ENCODE measurements around the gene SLC39A1. TPM values are rescaled to one million over a fixed set of nuclear protein-coding genes. Genes with fewer than 3 reads are reported as not detected.
"Not testable (repeated sequence)": the region's sequence is repeated elsewhere in the genome, so short reads cannot be mapped to it uniquely, and the experiment has no call there.

Gene SLC39A1
- total RNA-seq: 10 to 100 TPM; 14.7 to 14.9 TPM
- polyA plus RNA-seq: 10 to 100 TPM; 29.5 to 35.2 (median 32.6) TPM
- 0.59 to 2.5 (median 0.90) reads per million in 6 experiments for total RNA-seq

GRCh38 chr1:153963030-153963849, at the start of gene SLC39A1:
Gene SLC39A1 (minus strand): TSS chr1:153963537. CDS start chr1:153962715, 822 bp downstream.
- DNase-seq: peak; percentile 86 to 96 (median 88)
- H3K27me3 Mint-ChIP-seq: no peaks in the 10 kb centered on the region
- H3K4me1 Mint-ChIP-seq: peaks cover 34 to 76% (median 66%) of the 10 kb centered on the region in 4 donors
- ATAC-seq: peak; percentile 40 to 48
- H3K36me3 Mint-ChIP-seq: no peaks in the 10 kb centered on the region
- H3K27ac Mint-ChIP-seq: peak within 1 kb of the TSS; percentile 95 to 100 (median 97)
- POLR2A ChIA-PET: interaction anchor here (0.6 to 13.8 kb wide), 11 partner anchors 10 to 1361 kb away, joined by 3 to 315 read pairs (median 5); partner anchors contain the start of genes CHTOP, DENND4B, JTB and RPS27
- peaks cover 0 to 2% (median 0%) of the 10 kb centered on the region in 9 donors for H3K9me3 Mint-ChIP-seq
- peak within 1 kb of the TSS; percentile 86 to 100 (median 94) for H3K4me3 Mint-ChIP-seq

- H3K27me3 Mint-ChIP-seq, POLR2A ChIA-PET, DNase-seq, H3K27ac Mint-ChIP-seq, H3K9me3 Mint-ChIP-seq, H3K36me3 Mint-ChIP-seq, ATAC-seq, H3K4me1 Mint-ChIP-seq, H3K4me3 Mint-ChIP-seq: not testable (repeated sequence)
Observed at GRCh38 chr1:154012543-154012942, 49.2 kb upstream of the SLC39A1 start.

GRCh38 chr1:154012129-154012528, 48.8 kb upstream of the SLC39A1 start:
- no peak for ATAC-seq
- peaks cover 0 to 1% (median 0%) of the 10 kb centered on the region in 4 donors for H3K4me1 Mint-ChIP-seq
- DNase-seq: no peak
- no peaks in the 10 kb centered on the region for H3K27me3 Mint-ChIP-seq
- H3K27ac Mint-ChIP-seq: no peak overlapping the region
- no peak overlapping the region for H3K4me3 Mint-ChIP-seq
- peaks cover 0 to 2% (median 2%) of the 10 kb centered on the region in 3 donors for H3K36me3 Mint-ChIP-seq
- POLR2A ChIA-PET: no interaction called here
- no peaks in the 10 kb centered on the region for H3K9me3 Mint-ChIP-seq

- ATAC-seq: no peak
- Mint-ChIP-seq H3K36me3 (no peaks in the 10 kb centered on the region), H3K27me3 (no peaks in the 10 kb centered on the region), H3K27ac (no peak overlapping the region), H3K4me3 (no peak overlapping the region), H3K4me1 (peaks cover 0 to 1% (median 0%) of the 10 kb centered on the region in 4 donors), H3K9me3 (no peaks in the 10 kb centered on the region)
- DNase-seq: no peak
- POLR2A ChIA-PET: no interaction called here
Observed at GRCh38 chr1:154006136-154006535, 42.8 kb upstream of the SLC39A1 start.

- H3K27ac Mint-ChIP-seq: no peak overlapping the region
- H3K27me3 Mint-ChIP-seq: no peaks in the 10 kb centered on the region
- peaks cover 3 to 13% (median 5%) of the 10 kb centered on the region in 3 donors for H3K36me3 Mint-ChIP-seq
- no peak overlapping the region for H3K4me3 Mint-ChIP-seq
- ATAC-seq (no peak), DNase-seq (no peak)
- POLR2A ChIA-PET: interaction anchor here (3.5 kb wide), 1 partner anchor 9 kb away, joined by 23 read pairs; the partner anchor contains the start of gene RPS27
- peaks cover 0 to 5% (median 1%) of the 10 kb centered on the region in 4 donors for H3K4me1 Mint-ChIP-seq
- H3K9me3 Mint-ChIP-seq: no peaks in the 10 kb centered on the region
Observed at GRCh38 chr1:154000420-154000819, 37.1 kb upstream of the SLC39A1 start.

GRCh38 chr1:153996882-153997281, 33.5 kb upstream of the SLC39A1 start:
- H3K27ac Mint-ChIP-seq: peak overlapping the region in 2 of 10 donors; percentile 40 to 59
- POLR2A ChIA-PET: interaction anchor here (0.6 kb wide), 1 partner anchor 360 kb away, joined by 3 read pairs; no protein-coding TSS in a partner anchor
- H3K9me3 Mint-ChIP-seq, ATAC-seq, DNase-seq, H3K27me3 Mint-ChIP-seq, H3K4me3 Mint-ChIP-seq: not testable (repeated sequence)
- H3K36me3 Mint-ChIP-seq: peaks cover 6 to 44% (median 23%) of the 10 kb centered on the region in 3 donors
- peaks cover 10 to 29% (median 24%) of the 10 kb centered on the region in 4 donors for H3K4me1 Mint-ChIP-seq

- POLR2A ChIA-PET: interaction anchor here (0.9 to 1.2 kb wide), 2 partner anchors 19 to 39 kb away, joined by 3 to 5 read pairs; no protein-coding TSS in a partner anchor
Observed at GRCh38 chr1:153995640-153996039, 32.3 kb upstream of the SLC39A1 start.

GRCh38 chr1:153995202-153995601, 31.9 kb upstream of the SLC39A1 start:
- Mint-ChIP-seq H3K4me1 (peaks cover 22 to 44% (median 38%) of the 10 kb centered on the region in 4 donors), H3K27ac (peak overlapping the region in 6 of 10 donors; percentile 40 to 83 (median 60)), H3K4me3 (peak overlapping the region in 3 of 10 donors; percentile 13 to 62 (median 24)), H3K9me3 (no peaks in the 10 kb centered on the region), H3K36me3 (peaks cover 14 to 58% (median 32%) of the 10 kb centered on the region in 3 donors), H3K27me3 (peaks cover 0 to 2% (median 0%) of the 10 kb centered on the region in 5 donors)
- POLR2A ChIA-PET: interaction anchor here (0.6 to 1.2 kb wide), 3 partner anchors 18 to 1718 kb away, joined by 3 to 5 read pairs (median 3); no protein-coding TSS in a partner anchor
- ATAC-seq: no peak
- DNase-seq: no peak

More at GRCh38 chr1:153995640-153996039, 32.3 kb upstream of the SLC39A1 start:
- H3K9me3 Mint-ChIP-seq: no peaks in the 10 kb centered on the region
- H3K27ac Mint-ChIP-seq: peak overlapping the region in 7 of 10 donors; percentile 51 to 83 (median 68)
- H3K36me3 Mint-ChIP-seq: peaks cover 14 to 56% (median 32%) of the 10 kb centered on the region in 3 donors
- DNase-seq (no peak), ATAC-seq (no peak)
- peaks cover 0 to under 1% (median 0%) of the 10 kb centered on the region in 5 donors for H3K27me3 Mint-ChIP-seq
- peaks cover 18 to 40% (median 34%) of the 10 kb centered on the region in 4 donors for H3K4me1 Mint-ChIP-seq
- peak overlapping the region in 3 of 10 donors; percentile 4 to 62 (median 13) for H3K4me3 Mint-ChIP-seq

- peaks cover 0 to 2% (median 0%) of the 10 kb centered on the region in 5 donors for H3K27me3 Mint-ChIP-seq
- POLR2A ChIA-PET: interaction anchor here (0.6 to 4.8 kb wide), 14 partner anchors 8 to 352 kb away, joined by 3 to 87 read pairs (median 26); partner anchors contain the start of genes CREB3L4, CRTC2, DENND4B and HAX1
- ATAC-seq (no peak), DNase-seq (no peak)
- H3K36me3 Mint-ChIP-seq: peaks cover 14 to 57% (median 32%) of the 10 kb centered on the region in 3 donors
- peak overlapping the region; percentile 90 to 100 (median 98) for H3K4me3 Mint-ChIP-seq
- peaks cover 27 to 54% (median 48%) of the 10 kb centered on the region in 4 donors for H3K4me1 Mint-ChIP-seq
- peak overlapping the region; percentile 99 to 100 (median 100) for H3K27ac Mint-ChIP-seq
- H3K9me3 Mint-ChIP-seq: no peaks in the 10 kb centered on the region
Observed at GRCh38 chr1:153991806-153992205, 28.5 kb upstream of the SLC39A1 start.

- Mint-ChIP-seq H3K4me1 (peaks cover 32 to 60% (median 53%) of the 10 kb centered on the region in 4 donors), H3K36me3 (peaks cover 14 to 51% (median 32%) of the 10 kb centered on the region in 3 donors), H3K27me3 (peaks cover 0 to 2% (median 0%) of the 10 kb centered on the region in 5 donors), H3K9me3 (no peaks in the 10 kb centered on the region), H3K4me3 (peak overlapping the region; percentile 90 to 100 (median 98)), H3K27ac (peak overlapping the region; percentile 99 to 100 (median 100))
- POLR2A ChIA-PET: interaction anchor here (0.6 to 4.8 kb wide), 42 partner anchors 9 to 965 kb away, joined by 3 to 87 read pairs (median 7); partner anchors contain the start of genes CREB3L4, CRTC2, DENND4B and GATAD2B
- DNase-seq (peak in 1 of 10 donors; percentile 29), ATAC-seq (peak in 1 of 2 donors; percentile 0)
Observed at GRCh38 chr1:153991151-153991630, 27.9 kb upstream of the SLC39A1 start.

- ATAC-seq (peak; percentile 82 to 86), DNase-seq (peak; percentile 59 to 97 (median 92))
- H3K4me1 Mint-ChIP-seq: peaks cover 35 to 63% (median 58%) of the 10 kb centered on the region in 4 donors
- peak within 1 kb of the TSS; percentile 99 to 100 (median 100) for H3K27ac Mint-ChIP-seq
- POLR2A ChIA-PET: interaction anchor here (0.5 to 4.8 kb wide), 60 partner anchors 9 to 1100 kb away, joined by 3 to 87 read pairs (median 6); partner anchors contain the start of genes ATP8B2, CHTOP, CREB3L4 and CRTC2
- peaks cover 13 to 47% (median 29%) of the 10 kb centered on the region in 3 donors for H3K36me3 Mint-ChIP-seq
- H3K27me3 Mint-ChIP-seq: peaks cover 0 to 2% (median 0%) of the 10 kb centered on the region in 5 donors
- peak within 1 kb of the TSS; percentile 90 to 100 (median 98) for H3K4me3 Mint-ChIP-seq
- H3K9me3 Mint-ChIP-seq: no peaks in the 10 kb centered on the region
Observed at GRCh38 chr1:153990468-153991150, 27.3 kb upstream of the SLC39A1 start, which contains the start of gene RPS27. Gene RPS27 (plus strand): TSS chr1:153990762. CDS start chr1:153990797, 35 bp downstream.

Data from naive thymus-derived CD8-positive, alpha-beta T cell (primary cell).